Measurements from ENCODE around the gene DPP4. TPM values are rescaled to one million over a fixed set of nuclear protein-coding genes. Genes with fewer than 3 reads are reported as not detected.

Gene DPP4
- total RNA-seq, 6 experiments from 2014 or later, result 17.8 to 39.8 (median 26.3) TPM

- 58% methylated on average over 2 of the region's 2 CpGs for WGBS (ENCODE audit: insufficient coverage, low coverage, low lambda C conversion rate, missing lambda C conversion rate)
- intact Hi-C loops (cut with DNase I), result no loop called here
- H3K9me3 ChIP-seq, result no peaks in the 10 kb centered on the region
- no peak overlapping the region for H3K4me3 ChIP-seq
- peaks cover 0 to 20% (median 3%) of the 10 kb centered on the region in 4 donors for H3K4me1 ChIP-seq
- DNase-seq (no peak), ATAC-seq (no peak)
- TF ChIP-seq, protein P1, sequence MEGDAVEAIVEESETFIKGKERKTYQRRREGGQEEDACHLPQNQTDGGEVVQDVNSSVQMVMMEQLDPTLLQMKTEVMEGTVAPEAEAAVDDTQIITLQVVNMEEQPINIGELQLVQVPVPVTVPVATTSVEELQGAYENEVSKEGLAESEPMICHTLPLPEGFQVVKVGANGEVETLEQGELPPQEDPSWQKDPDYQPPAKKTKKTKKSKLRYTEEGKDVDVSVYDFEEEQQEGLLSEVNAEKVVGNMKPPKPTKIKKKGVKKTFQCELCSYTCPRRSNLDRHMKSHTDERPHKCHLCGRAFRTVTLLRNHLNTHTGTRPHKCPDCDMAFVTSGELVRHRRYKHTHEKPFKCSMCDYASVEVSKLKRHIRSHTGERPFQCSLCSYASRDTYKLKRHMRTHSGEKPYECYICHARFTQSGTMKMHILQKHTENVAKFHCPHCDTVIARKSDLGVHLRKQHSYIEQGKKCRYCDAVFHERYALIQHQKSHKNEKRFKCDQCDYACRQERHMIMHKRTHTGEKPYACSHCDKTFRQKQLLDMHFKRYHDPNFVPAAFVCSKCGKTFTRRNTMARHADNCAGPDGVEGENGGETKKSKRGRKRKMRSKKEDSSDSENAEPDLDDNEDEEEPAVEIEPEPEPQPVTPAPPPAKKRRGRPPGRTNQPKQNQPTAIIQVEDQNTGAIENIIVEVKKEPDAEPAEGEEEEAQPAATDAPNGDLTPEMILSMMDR (IDR thresholded peaks at IDR 0.05), result no peak
- no peaks in the 10 kb centered on the region for H3K27me3 ChIP-seq
- H3K27ac ChIP-seq, result no peak overlapping the region
- no peaks in the 10 kb centered on the region for H3K36me3 ChIP-seq
These were observed 10.5 kb upstream of the DPP4 start for GRCh38 chr2:162084536-162084935.

- Histone ChIP-seq H3K36me3 (no peaks in the 10 kb centered on the region), H3K27ac (no peak overlapping the region), H3K27me3 (no peaks in the 10 kb centered on the region), H3K4me1 (peaks cover 0 to 10% (median 0%) of the 10 kb centered on the region in 4 donors), H3K4me3 (no peak overlapping the region), H3K9me3 (no peaks in the 10 kb centered on the region)
- WGBS (ENCODE audit: insufficient coverage, low coverage, low lambda C conversion rate, missing lambda C conversion rate), result 73% methylated on average over 3 of the region's 3 CpGs
- intact Hi-C loops (cut with DNase I), result no loop called here
- DNase-seq, result no peak
- ATAC-seq, result no peak
- TF ChIP-seq, protein P1 (IDR thresholded peaks at IDR 0.05), result no peak
- TF ChIP-seq POLR2A (IDR thresholded peaks at IDR 0.05), result no peak
These were observed 8.7 kb upstream of the DPP4 start for GRCh38 chr2:162082681-162083080.

GRCh38 chr2:162082036-162082435 lies 8.0 kb upstream of the DPP4 start:
- 87% methylated on average over 1 of the region's 1 CpG for WGBS (ENCODE audit: insufficient coverage, low coverage, low lambda C conversion rate, missing lambda C conversion rate)
- Histone ChIP-seq H3K36me3 (no peaks in the 10 kb centered on the region), H3K27ac (no peak overlapping the region), H3K4me3 (no peak overlapping the region), H3K27me3 (no peaks in the 10 kb centered on the region), H3K4me1 (peaks cover 0 to 10% (median 0%) of the 10 kb centered on the region in 4 donors), H3K9me3 (no peaks in the 10 kb centered on the region)
- no peak for ATAC-seq
- intact Hi-C loops (cut with DNase I), result no loop called here
- DNase-seq, result no peak
- TF ChIP-seq, protein P1 (IDR thresholded peaks at IDR 0.05), result no peak
- no peak for TF ChIP-seq POLR2A (IDR thresholded peaks at IDR 0.05)

DNA sequence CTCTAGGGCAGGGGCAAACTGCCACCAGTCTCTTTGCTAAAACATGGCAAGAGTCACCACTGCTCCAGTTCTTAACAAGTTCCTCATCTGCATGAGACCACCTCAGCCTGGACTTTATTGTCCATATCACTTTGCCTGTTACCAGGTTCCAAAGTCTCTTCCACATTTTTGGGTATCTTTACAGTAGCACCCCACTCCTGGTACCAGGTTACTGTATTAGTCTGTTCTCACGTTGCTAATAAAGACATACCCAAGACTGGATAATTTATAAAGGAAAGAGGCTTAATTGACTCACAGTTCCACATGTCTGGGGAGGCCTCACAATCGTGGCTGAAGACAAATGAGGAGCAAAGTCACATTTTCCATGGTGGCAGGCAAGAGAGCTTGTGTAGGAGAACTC lies 5.5 kb upstream of the DPP4 start:
- Histone ChIP-seq H3K27me3 (no peaks in the 10 kb centered on the region), H3K27ac (no peak overlapping the region), H3K9me3 (no peaks in the 10 kb centered on the region), H3K4me3 (no peak overlapping the region), H3K36me3 (no peaks in the 10 kb centered on the region), H3K4me1 (no peaks in the 10 kb centered on the region)
- 85% methylated on average over 2 of the region's 2 CpGs for WGBS (ENCODE audit: insufficient coverage, low coverage, low lambda C conversion rate, missing lambda C conversion rate)
- TF ChIP-seq, protein P1 (IDR thresholded peaks at IDR 0.05), result no peak
- no peak for ATAC-seq
- intact Hi-C loops (cut with DNase I), result no loop called here
- DNase-seq, result no peak

DNA sequence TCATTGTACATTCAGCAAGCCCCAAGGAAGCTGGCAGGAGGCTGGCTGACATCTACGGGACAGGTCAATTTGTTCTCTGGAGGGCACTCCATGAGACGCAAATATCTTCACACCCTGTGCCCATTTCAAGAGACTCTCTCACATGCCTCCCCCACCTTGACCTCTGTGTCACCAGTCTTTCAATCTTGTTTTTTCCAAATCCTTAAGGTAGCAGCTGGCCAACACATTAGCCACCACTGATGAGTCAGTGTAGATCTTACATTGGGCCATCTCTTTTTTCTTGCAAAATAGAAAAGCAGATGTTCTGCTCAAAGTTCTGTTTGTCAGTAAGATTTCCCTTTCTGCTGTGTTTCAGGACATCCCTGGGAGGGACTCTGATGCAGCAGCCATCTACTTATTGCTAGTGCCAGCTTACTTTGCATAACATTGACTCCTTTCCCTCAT lies 1.7 kb upstream of the DPP4 start:
- intact Hi-C loops (cut with DNase I), result no loop called here
- WGBS (ENCODE audit: insufficient coverage, low coverage, low lambda C conversion rate, missing lambda C conversion rate), result 83% methylated on average over 2 of the region's 2 CpGs
- peaks cover 0 to 9% (median 0%) of the 10 kb centered on the region in 4 donors for H3K4me1 ChIP-seq
- H3K36me3 ChIP-seq, result no peaks in the 10 kb centered on the region
- no peak for TF ChIP-seq POLR2A (IDR thresholded peaks at IDR 0.05)
- TF ChIP-seq, protein P1 (IDR thresholded peaks at IDR 0.05), result no peak
- H3K9me3 ChIP-seq, result no peaks in the 10 kb centered on the region
- H3K27me3 ChIP-seq, result no peaks in the 10 kb centered on the region
- ATAC-seq (no peak), DNase-seq (no peak)
- H3K4me3 ChIP-seq, result no peak overlapping the region
- no peak overlapping the region for H3K27ac ChIP-seq
